HCT116 (cell line): ENCODE measurements around the gene GRIN1. TPM values are rescaled to one million over a fixed set of nuclear protein-coding genes. Genes with fewer than 3 reads are reported as not detected.

ENCODE experiments used
- ATAC-seq: fragments of 200-7000 bp; cut with Tn5 transposase; 2 replicates; pipeline ENCODE4 v1.9.1; 2020; ENCODE audit warnings: mild to moderate bottlenecking, moderate library complexity
- BruUV-seq: library from RNA; stranded (reverse); fragments of 400-500 nt; replicated peaks from 2 replicates; lab custom pipeline; 2021; lab: Mats Ljungman, UMichigan
- CTCF ChIA-PET: fragments of 300-600 bp; sonication (Branson Sonifier 250); formaldehyde crosslinking; loops from one replicate; lab custom pipeline; 2021; ENCODE audit warnings: antibody characterized with exemption; lab: Charles Lee
- POLR2A ChIA-PET: fragments of 300-600, 350-600 bp; sonication (Branson Sonifier 250); formaldehyde crosslinking; loops from one replicate; lab custom pipeline; 2021; ENCODE audit warnings: antibody characterized with exemption; lab: Charles Lee
- RAD21 ChIA-PET, 2 experiments: fragments of 300-600 bp; sonication (Branson Sonifier 250); formaldehyde crosslinking; loops; one replicate each; lab custom pipeline; 2023; ENCODE audit warnings: low total read pairs in 2 of 2; ENCODE audit not compliant: uncharacterized antibody in 2 of 2, unreplicated experiment in 2 of 2, low non-redundant PET in 1 of 2; lab: Charles Lee
- DNase-seq: peaks from one replicate; pipeline ENCODE4 v3.0.0-alpha.2; 2010; ENCODE audit warnings: low read depth, low spot score
- H2AFZ ChIP-seq: fragments of 200-600 bp; shearing (Covaris generic), sonication (generic); 2 replicates; pipeline ENCODE4 v1.6.1; 2017; ENCODE audit warnings: low read depth, mixed run types, mixed read lengths, antibody characterized with exemption, low read length; ENCODE audit not compliant: poor library complexity, severe bottlenecking
- H3K27ac ChIP-seq: 2 replicates; pipeline ENCODE4 v1.5.1; 2012; ENCODE audit warnings: low read depth, low read length
- H3K27me3 ChIP-seq: fragments of 200-600 bp; sonication (generic); 2 replicates; pipeline ENCODE4 v1.6.1; 2016; ENCODE audit warnings: mixed run types, low read length, mixed read lengths; ENCODE audit not compliant: insufficient read depth
- H3K36me3 ChIP-seq, 2 experiments: fragments of 200-500 bp in 1 of 2; fragments of 200-600 bp in 1 of 2; sonication (Bioruptor generic) in 1 of 2; sonication (generic) in 1 of 2; 2 replicates each; pipeline versions ENCODE4 v1.5.1 to v1.6.1; 2014 to 2016; ENCODE audit warnings: low read length in 2 of 2, inconsistent platforms in 1 of 2, mixed read lengths in 1 of 2, mixed run types in 1 of 2; ENCODE audit not compliant: insufficient read depth in 2 of 2, control insufficient read depth in 1 of 2
- H3K4me1 ChIP-seq, 2 experiments: fragments of 200-600 bp in 1 of 2; sonication (generic) in 1 of 2; 2 replicates each; pipeline versions ENCODE4 v1.5.1 to v1.6.1; 2012 to 2017; ENCODE audit warnings: low read length in 2 of 2, inconsistent platforms in 1 of 2, mild to moderate bottlenecking in 1 of 2, mixed read lengths in 1 of 2, mixed run types in 1 of 2, moderate library complexity in 1 of 2; ENCODE audit not compliant: insufficient read depth in 2 of 2, control insufficient read depth in 1 of 2
- H3K4me2 ChIP-seq: fragments of 200-600 bp; sonication (generic); 2 replicates; pipeline ENCODE4 v1.6.1; 2017; ENCODE audit warnings: mixed run types, low read length, mixed read lengths
- H3K4me3 ChIP-seq, 2 experiments: fragments of 200-600 bp in 1 of 2; sonication (generic) in 1 of 2; replicated peaks in 1 of 2; 2 replicates each; pipeline ENCODE4 v1.5.1; 2011 to 2016; ENCODE audit warnings: low read length in 2 of 2, control low read depth in 1 of 2, low read depth in 1 of 2, mild to moderate bottlenecking in 1 of 2, mixed read lengths in 1 of 2, mixed run types in 1 of 2
- H3K79me2 ChIP-seq: fragments of 200-600 bp; sonication (generic); 2 replicates; pipeline ENCODE4 v1.6.1; 2017; ENCODE audit warnings: mild to moderate bottlenecking, mixed run types, low read length, moderate library complexity, mixed read lengths; ENCODE audit not compliant: insufficient read depth
- H3K9ac ChIP-seq: fragments of 200-600 bp; sonication (generic); 2 replicates; pipeline ENCODE4 v1.6.1; 2016; ENCODE audit warnings: low read length, mixed read lengths
- H3K9me2 ChIP-seq: fragments of 200-600 bp; sonication (generic), shearing (Covaris generic); 2 replicates; pipeline ENCODE4 v1.6.1; 2017; ENCODE audit warnings: mixed run types, mild to moderate bottlenecking, moderate library complexity; ENCODE audit not compliant: insufficient read depth
- H3K9me3 ChIP-seq, 2 experiments: fragments of 200-500 bp in 1 of 2; fragments of 200-600 bp in 1 of 2; sonication (Bioruptor generic) in 1 of 2; sonication (generic) in 1 of 2; 2 replicates each; pipeline ENCODE4 v1.6.1; 2014 to 2017; ENCODE audit warnings: low read length in 2 of 2, mixed read lengths in 2 of 2, inconsistent platforms in 1 of 2, low read depth in 1 of 2, mild to moderate bottlenecking in 1 of 2, mixed run types in 1 of 2, moderate library complexity in 1 of 2; ENCODE audit not compliant: control insufficient read depth in 1 of 2, insufficient read depth in 1 of 2
- H4K20me1 ChIP-seq: fragments of 200-600 bp; sonication (generic), shearing (Covaris generic); 2 replicates; pipeline ENCODE4 v1.6.1; 2017; ENCODE audit warnings: mixed run types, mild to moderate bottlenecking, moderate library complexity; ENCODE audit not compliant: insufficient read depth
- CBX3 ChIP-seq: IDR thresholded peaks from 2 replicates; pipeline ENCODE4 v1.6.1; 2012; ENCODE audit warnings: low read depth
- CEBPB ChIP-seq: IDR thresholded peaks from 2 replicates; pipeline ENCODE4 v1.6.1; 2012; ENCODE audit warnings: low read depth
- EGR1 ChIP-seq: IDR thresholded peaks from 2 replicates; pipeline ENCODE4 v1.6.1; 2012; ENCODE audit warnings: low read depth
- ELF1 ChIP-seq: IDR thresholded peaks from 2 replicates; pipeline ENCODE4 v1.6.1; 2012; ENCODE audit warnings: low read depth, borderline replicate concordance
- EZH2 ChIP-seq: fragments of 200-600 bp; sonication (generic); IDR thresholded peaks from 2 replicates; pipeline ENCODE4 v1.6.1; 2017; ENCODE audit warnings: antibody characterized with exemption, mixed run types
- EZH2phosphoT487 ChIP-seq: fragments of 200-600 bp; IDR thresholded peaks from 2 replicates; pipeline ENCODE4 v1.6.1; 2018; ENCODE audit warnings: antibody characterized with exemption, borderline replicate concordance
- JUND ChIP-seq: IDR thresholded peaks from 2 replicates; pipeline ENCODE4 v1.6.1; 2012
- POLR2A ChIP-seq: IDR thresholded peaks from 2 replicates; pipeline ENCODE4 v1.7.0; 2011; ENCODE audit warnings: borderline replicate concordance; ENCODE audit not compliant: insufficient read depth, insufficient read length; ENCODE audit errors: extremely low read depth
- POLR2AphosphoS5 ChIP-seq: IDR thresholded peaks from 2 replicates; pipeline ENCODE4 v1.6.1; 2011; ENCODE audit warnings: mild to moderate bottlenecking, low read depth, low read length, moderate library complexity
- RAD21 ChIP-seq: IDR thresholded peaks from 2 replicates; pipeline ENCODE4 v1.6.1; 2012; ENCODE audit warnings: low read depth, mild to moderate bottlenecking
- SIN3A ChIP-seq: IDR thresholded peaks from 2 replicates; pipeline ENCODE4 v1.6.1; 2012; ENCODE audit warnings: low read depth
- SP1 ChIP-seq: IDR thresholded peaks from 2 replicates; pipeline ENCODE4 v1.6.1; 2012; ENCODE audit warnings: low read depth
- ZNF274 ChIP-seq: fragments of 200-500 bp; sonication (Bioruptor generic); IDR thresholded peaks from 2 replicates; pipeline ENCODE4 v1.6.1; 2014; ENCODE audit warnings: mild to moderate bottlenecking, low read depth, low read length, inconsistent platforms
- intact Hi-C: fragments of 100-400 bp; cut with micrococcal nuclease; formaldehyde crosslinking; loops from 2 replicates; pipeline ENCODE4 v1.10.0; 2022
- total RNA-seq: library from RNA; stranded (reverse); gene quantifications from one replicate; pipeline ENCODE4 v1.2.1, GENCODE V29; 2021; ENCODE audit not compliant: unreplicated experiment
- TF ChIP-seq, protein P1 (sequence below): IDR thresholded peaks from 2 replicates; pipeline ENCODE4 v1.6.1; 2012
- TF ChIP-seq, protein P2 (sequence below), 3 experiments: fragments of 200-600 bp in 1 of 3; sonication (generic) in 1 of 3; IDR thresholded peaks in 2 of 3; conservative IDR thresholded peaks in 1 of 3; 2 replicates each; pipeline ENCODE4 v1.5.1; 2012 to 2017; ENCODE audit warnings: low read depth in 2 of 3, low read length in 2 of 3, antibody characterized with exemption in 1 of 3, borderline replicate concordance in 1 of 3, control low read depth in 1 of 3, mild to moderate bottlenecking in 1 of 3, mixed read lengths in 1 of 3, mixed run types in 1 of 3, moderate library complexity in 1 of 3; ENCODE audit not compliant: insufficient read depth in 1 of 3
- TF ChIP-seq, protein P3 (sequence below): IDR thresholded peaks from 2 replicates; pipeline ENCODE4 v1.6.1; 2011; ENCODE audit warnings: mild to moderate bottlenecking, low read length, moderate library complexity; ENCODE audit not compliant: insufficient replicate concordance; ENCODE audit errors: extremely low read depth

GRIN1 gene
- total RNA-seq, 1 experiment from 2014 or later: 23.1 TPM

DNA sequence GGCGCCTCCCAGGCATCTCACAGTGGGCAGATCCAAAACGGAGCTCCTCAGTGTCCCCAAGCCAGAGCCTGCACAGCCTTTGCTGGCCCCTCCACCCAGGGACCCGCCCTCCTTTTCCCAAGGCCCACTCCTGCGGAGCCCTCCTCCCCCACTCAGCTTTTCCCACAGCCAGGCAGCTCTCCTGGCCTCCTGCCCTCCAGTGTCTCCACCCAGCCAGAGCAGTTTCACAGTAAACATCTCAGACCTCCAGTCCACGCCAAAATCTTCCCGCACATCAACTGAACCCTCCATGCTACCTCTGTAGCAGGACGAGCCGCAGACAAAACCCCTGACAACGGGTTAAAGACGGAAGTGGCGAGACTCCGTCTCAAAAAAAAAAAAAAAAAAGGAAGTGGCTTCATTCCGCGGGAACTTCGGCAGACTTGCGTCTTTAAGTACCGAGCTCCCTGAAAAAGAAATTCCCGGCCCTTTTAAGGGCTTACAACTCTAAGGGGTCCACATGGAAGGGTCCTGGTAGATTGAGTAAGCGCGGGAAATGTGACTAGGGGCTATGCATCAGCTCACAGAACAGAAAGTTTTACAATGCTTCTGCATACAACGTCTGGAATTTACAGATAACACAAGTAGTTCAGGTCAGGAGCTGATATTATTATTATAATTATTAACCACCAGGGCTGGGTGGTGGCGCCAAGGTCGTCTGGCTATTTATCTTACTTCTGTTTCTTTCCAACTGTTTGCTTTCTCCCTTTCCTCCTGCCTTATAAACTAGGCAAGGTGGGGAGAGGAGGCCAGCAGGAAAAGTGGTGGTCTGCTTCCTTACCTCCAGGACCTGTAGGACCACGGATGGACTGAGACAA is 11.4 kb upstream of the GRIN1 start:
- peak overlapping the region; percentile 86 for H3K4me2 ChIP-seq
- RAD21 ChIA-PET: no interaction called here
- H3K9me2 ChIP-seq: no peaks in the 10 kb centered on the region
- ATAC-seq (no peak), DNase-seq (no peak)
- 0 out of 2 replicates have a peak, but pooled peaks cover 3% of the 10 kb centered on the region for H4K20me1 ChIP-seq
- intact Hi-C loops: no loop called here
- BruUV-seq: no TSS peak
- H3K4me1 ChIP-seq: peaks cover 21 to 51% of the 10 kb centered on the region in 2 experiments
- H3K27me3 ChIP-seq: no peaks in the 10 kb centered on the region
- POLR2A ChIA-PET: interaction anchor here (0.7 kb wide), 1 partner anchor 150 kb away, joined by 3 read pairs; the partner anchor contains the start of gene TOR4A
- H3K36me3 ChIP-seq: no peaks in the 10 kb centered on the region
- no peak overlapping the region for H3K4me3 ChIP-seq
- H2AFZ ChIP-seq: no peak overlapping the region
- no peak overlapping the region; the same call in 1 of the 2 replicates for H3K9ac ChIP-seq
- CTCF ChIA-PET: no interaction called here
- H3K9me3 ChIP-seq: no peaks in the 10 kb centered on the region
- TF ChIP-seq EZH2phosphoT487 (no peak), POLR2AphosphoS5 (no peak), SP1 (no peak), JUND (no peak), SIN3A (no peak), CEBPB (no peak), ELF1 (no peak), POLR2A (no peak), ZNF274 (no peak), EZH2 (no peak), EGR1 (no peak), CBX3 (no peak), RAD21 (no peak)
- TF ChIP-seq, protein P1, sequence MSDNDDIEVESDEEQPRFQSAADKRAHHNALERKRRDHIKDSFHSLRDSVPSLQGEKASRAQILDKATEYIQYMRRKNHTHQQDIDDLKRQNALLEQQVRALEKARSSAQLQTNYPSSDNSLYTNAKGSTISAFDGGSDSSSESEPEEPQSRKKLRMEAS: no peak
- TF ChIP-seq, protein P2, sequence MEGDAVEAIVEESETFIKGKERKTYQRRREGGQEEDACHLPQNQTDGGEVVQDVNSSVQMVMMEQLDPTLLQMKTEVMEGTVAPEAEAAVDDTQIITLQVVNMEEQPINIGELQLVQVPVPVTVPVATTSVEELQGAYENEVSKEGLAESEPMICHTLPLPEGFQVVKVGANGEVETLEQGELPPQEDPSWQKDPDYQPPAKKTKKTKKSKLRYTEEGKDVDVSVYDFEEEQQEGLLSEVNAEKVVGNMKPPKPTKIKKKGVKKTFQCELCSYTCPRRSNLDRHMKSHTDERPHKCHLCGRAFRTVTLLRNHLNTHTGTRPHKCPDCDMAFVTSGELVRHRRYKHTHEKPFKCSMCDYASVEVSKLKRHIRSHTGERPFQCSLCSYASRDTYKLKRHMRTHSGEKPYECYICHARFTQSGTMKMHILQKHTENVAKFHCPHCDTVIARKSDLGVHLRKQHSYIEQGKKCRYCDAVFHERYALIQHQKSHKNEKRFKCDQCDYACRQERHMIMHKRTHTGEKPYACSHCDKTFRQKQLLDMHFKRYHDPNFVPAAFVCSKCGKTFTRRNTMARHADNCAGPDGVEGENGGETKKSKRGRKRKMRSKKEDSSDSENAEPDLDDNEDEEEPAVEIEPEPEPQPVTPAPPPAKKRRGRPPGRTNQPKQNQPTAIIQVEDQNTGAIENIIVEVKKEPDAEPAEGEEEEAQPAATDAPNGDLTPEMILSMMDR (IDR thresholded peaks at IDR 0.05 in 2 of 3, conservative IDR thresholded peaks at IDR 0.05 in 1 of 3; ENCODE audit: borderline replicate concordance in 1 of 3, insufficient read depth in 1 of 3, low read depth in 2 of 3, low read length in 2 of 3): no peak
- TF ChIP-seq, protein P3, sequence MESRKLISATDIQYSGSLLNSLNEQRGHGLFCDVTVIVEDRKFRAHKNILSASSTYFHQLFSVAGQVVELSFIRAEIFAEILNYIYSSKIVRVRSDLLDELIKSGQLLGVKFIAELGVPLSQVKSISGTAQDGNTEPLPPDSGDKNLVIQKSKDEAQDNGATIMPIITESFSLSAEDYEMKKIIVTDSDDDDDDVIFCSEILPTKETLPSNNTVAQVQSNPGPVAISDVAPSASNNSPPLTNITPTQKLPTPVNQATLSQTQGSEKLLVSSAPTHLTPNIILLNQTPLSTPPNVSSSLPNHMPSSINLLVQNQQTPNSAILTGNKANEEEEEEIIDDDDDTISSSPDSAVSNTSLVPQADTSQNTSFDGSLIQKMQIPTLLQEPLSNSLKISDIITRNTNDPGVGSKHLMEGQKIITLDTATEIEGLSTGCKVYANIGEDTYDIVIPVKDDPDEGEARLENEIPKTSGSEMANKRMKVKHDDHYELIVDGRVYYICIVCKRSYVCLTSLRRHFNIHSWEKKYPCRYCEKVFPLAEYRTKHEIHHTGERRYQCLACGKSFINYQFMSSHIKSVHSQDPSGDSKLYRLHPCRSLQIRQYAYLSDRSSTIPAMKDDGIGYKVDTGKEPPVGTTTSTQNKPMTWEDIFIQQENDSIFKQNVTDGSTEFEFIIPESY: no peak
- H3K27ac ChIP-seq: no peak overlapping the region; the same call in 1 of the 2 replicates
- peaks cover 31% of the 10 kb centered on the region for H3K79me2 ChIP-seq
